Calu3 (cell line): ENCODE measurements around the gene TNFSF13B. TPM values are rescaled to one million over a fixed set of nuclear protein-coding genes. Genes with fewer than 3 reads are reported as not detected.

Source experiments
- BruUV-seq: library from RNA; stranded (reverse); fragments of 400-500 nt; replicated peaks from 2 replicates; lab custom pipeline; 2021; lab: Mats Ljungman, UMichigan
- CTCF ChIA-PET: fragments of 300-600 bp; sonication (Branson Sonifier 250); formaldehyde crosslinking; loops from one replicate; lab custom pipeline; 2022; ENCODE audit warnings: antibody characterized with exemption; lab: Charles Lee
- DNase-seq: peaks from one replicate; pipeline ENCODE4 v3.0.0; 2022
- H3K27ac Mint-ChIP-seq: one replicate; pipeline ENCODE4 v1.8.0; 2022; ENCODE audit warnings: mixed read lengths; ENCODE audit not compliant: unreplicated experiment
- H3K27me3 Mint-ChIP-seq: one replicate; pipeline ENCODE4 v1.8.0; 2022; ENCODE audit warnings: mixed read lengths; ENCODE audit not compliant: unreplicated experiment
- H3K36me3 Mint-ChIP-seq: one replicate; pipeline ENCODE4 v1.8.0; 2022; ENCODE audit warnings: mild to moderate bottlenecking, moderate library complexity, mixed read lengths; ENCODE audit not compliant: insufficient read depth, unreplicated experiment
- H3K4me1 Mint-ChIP-seq: one replicate; pipeline ENCODE4 v1.8.0; 2022; ENCODE audit warnings: mild to moderate bottlenecking, low read depth, mixed read lengths; ENCODE audit not compliant: unreplicated experiment
- H3K4me3 Mint-ChIP-seq: one replicate; pipeline ENCODE4 v1.8.0; 2022; ENCODE audit warnings: mild to moderate bottlenecking, low read depth, moderate library complexity, mixed read lengths; ENCODE audit not compliant: unreplicated experiment
- H3K9me3 Mint-ChIP-seq: one replicate; pipeline ENCODE4 v1.8.0; 2022; ENCODE audit warnings: low read depth, mixed read lengths; ENCODE audit not compliant: unreplicated experiment
- CTCF ChIP-seq: fragments of 200-600 bp; IDR thresholded peaks from one replicate; pipeline ENCODE4 v1.8.0; 2022; ENCODE audit warnings: antibody characterized with exemption; ENCODE audit not compliant: unreplicated experiment
- intact Hi-C: fragments of 100-400 bp; cut with micrococcal nuclease; formaldehyde crosslinking; loops from one replicate; pipeline ENCODE4 v1.10.0; 2022; ENCODE audit not compliant: unreplicated experiment
- total RNA-seq: library from RNA; stranded (reverse); gene quantifications from 2 replicates; pipeline ENCODE4 v1.2.3, GENCODE V29; 2022

Gene TNFSF13B
- total RNA-seq, 1 experiment from 2014 or later = 0.97 TPM

GRCh38 chr13:108274718-108275117, 5.2 kb downstream of the TNFSF13B start:
- CTCF ChIA-PET = no interaction called here
- no TSS peak for BruUV-seq
- Mint-ChIP-seq H3K4me3 (no peak overlapping the region), H3K36me3 (no peaks in the 10 kb centered on the region), H3K4me1 (no peaks in the 10 kb centered on the region), H3K27me3 (no peaks in the 10 kb centered on the region), H3K27ac (no peak overlapping the region), H3K9me3 (no peaks in the 10 kb centered on the region)
- no peak for DNase-seq
- intact Hi-C loops = no loop called here
- TF ChIP-seq CTCF = no peak

GRCh38 chr13:108276060-108276459, 6.5 kb downstream of the TNFSF13B start:
- no peak for TF ChIP-seq CTCF
- DNase-seq = no peak
- no peak overlapping the region for H3K27ac Mint-ChIP-seq
- no peaks in the 10 kb centered on the region for H3K36me3 Mint-ChIP-seq
- H3K27me3 Mint-ChIP-seq = no peaks in the 10 kb centered on the region
- intact Hi-C loops = no loop called here
- CTCF ChIA-PET = no interaction called here
- no peaks in the 10 kb centered on the region for H3K9me3 Mint-ChIP-seq
- H3K4me3 Mint-ChIP-seq = no peak overlapping the region
- BruUV-seq = no TSS peak
- H3K4me1 Mint-ChIP-seq = no peaks in the 10 kb centered on the region

- BruUV-seq = no TSS peak
- Mint-ChIP-seq H3K27me3 (no peaks in the 10 kb centered on the region), H3K4me3 (no peak overlapping the region), H3K9me3 (no peaks in the 10 kb centered on the region), H3K27ac (no peak overlapping the region), H3K36me3 (no peaks in the 10 kb centered on the region), H3K4me1 (no peaks in the 10 kb centered on the region)
- TF ChIP-seq CTCF = no peak
- DNase-seq = no peak
- CTCF ChIA-PET = no interaction called here
- intact Hi-C loops = no loop called here
Measured at GRCh38 chr13:108278466-108278865, 8.9 kb downstream of the TNFSF13B start.

GRCh38 chr13:108281901-108282300, 12.4 kb downstream of the TNFSF13B start:
- Mint-ChIP-seq H3K4me1 (no peaks in the 10 kb centered on the region), H3K27me3 (no peaks in the 10 kb centered on the region), H3K9me3 (no peaks in the 10 kb centered on the region), H3K36me3 (no peaks in the 10 kb centered on the region), H3K27ac (no peak overlapping the region), H3K4me3 (no peak overlapping the region)
- no peak for TF ChIP-seq CTCF
- no TSS peak for BruUV-seq
- CTCF ChIA-PET = no interaction called here
- DNase-seq = no peak
- intact Hi-C loops = no loop called here
